Osteocyte (in vitro differentiated cells): Measurements from ENCODE around the gene AGO4. TPM values are rescaled to one million over a fixed set of nuclear protein-coding genes. Genes with fewer than 3 reads are reported as not detected.

Experiments
- DNase-seq: peaks from one replicate; pipeline ENCODE4 v3.0.0; 2021; ENCODE audit warnings: mixed read lengths; ENCODE audit not compliant: unreplicated experiment; ENCODE audit errors: extremely low spot score
- H3K27ac Mint-ChIP-seq: one replicate; pipeline ENCODE4 v1.8.0; 2021; ENCODE audit warnings: mild to moderate bottlenecking, mixed read lengths; ENCODE audit not compliant: unreplicated experiment
- H3K27me3 Mint-ChIP-seq: one replicate; pipeline ENCODE4 v1.8.0; 2021; ENCODE audit warnings: mixed read lengths; ENCODE audit not compliant: unreplicated experiment
- H3K36me3 Mint-ChIP-seq: one replicate; pipeline ENCODE4 v1.8.0; 2021; ENCODE audit warnings: mixed read lengths; ENCODE audit not compliant: unreplicated experiment
- H3K4me1 Mint-ChIP-seq: one replicate; pipeline ENCODE4 v1.8.0; 2021; ENCODE audit warnings: mixed read lengths; ENCODE audit not compliant: unreplicated experiment
- H3K4me3 Mint-ChIP-seq: one replicate; pipeline ENCODE4 v1.8.0; 2021; ENCODE audit warnings: mild to moderate bottlenecking, moderate library complexity, mixed read lengths; ENCODE audit not compliant: unreplicated experiment
- H3K9me3 Mint-ChIP-seq: one replicate; pipeline ENCODE4 v1.8.0; 2021; ENCODE audit warnings: mixed read lengths; ENCODE audit not compliant: unreplicated experiment
- total RNA-seq: library from RNA; stranded (reverse); gene quantifications from 2 replicates; pipeline ENCODE4 v1.2.1, GENCODE V29; 2021
- TF ChIP-seq, protein P1 (sequence below): fragments of 200-600 bp; sonication (generic); IDR thresholded peaks from 2 replicates; pipeline ENCODE4 v1.5.0; 2021; ENCODE audit warnings: antibody characterized with exemption, mild to moderate bottlenecking, moderate library complexity

AGO4 gene
- total RNA-seq, 1 donor from 2014 or later, result 10.1 TPM

DNA sequence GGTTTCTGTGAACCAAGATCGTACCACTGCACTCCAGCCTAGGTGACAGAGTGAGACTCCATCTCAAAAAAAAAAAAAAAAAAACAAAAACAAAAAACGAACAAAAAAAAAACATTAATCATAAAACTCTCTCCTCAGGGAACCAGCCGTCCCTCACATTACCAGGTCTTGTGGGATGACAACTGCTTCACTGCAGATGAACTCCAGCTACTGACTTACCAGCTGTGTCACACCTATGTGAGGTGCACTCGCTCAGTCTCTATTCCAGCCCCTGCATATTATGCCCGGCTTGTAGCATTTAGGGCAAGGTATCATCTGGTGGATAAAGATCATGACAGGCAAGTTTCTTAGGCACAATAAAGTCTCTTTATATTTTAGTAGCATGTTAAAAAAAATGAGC is 42.9 kb downstream of the AGO4 start:
- Mint-ChIP-seq H3K27me3 (no peaks in the 10 kb centered on the region), H3K9me3 (no peaks in the 10 kb centered on the region), H3K36me3 (peaks cover 46% of the 10 kb centered on the region), H3K4me1 (no peaks in the 10 kb centered on the region), H3K27ac (no peak overlapping the region), H3K4me3 (no peak overlapping the region)
- TF ChIP-seq, protein P1, sequence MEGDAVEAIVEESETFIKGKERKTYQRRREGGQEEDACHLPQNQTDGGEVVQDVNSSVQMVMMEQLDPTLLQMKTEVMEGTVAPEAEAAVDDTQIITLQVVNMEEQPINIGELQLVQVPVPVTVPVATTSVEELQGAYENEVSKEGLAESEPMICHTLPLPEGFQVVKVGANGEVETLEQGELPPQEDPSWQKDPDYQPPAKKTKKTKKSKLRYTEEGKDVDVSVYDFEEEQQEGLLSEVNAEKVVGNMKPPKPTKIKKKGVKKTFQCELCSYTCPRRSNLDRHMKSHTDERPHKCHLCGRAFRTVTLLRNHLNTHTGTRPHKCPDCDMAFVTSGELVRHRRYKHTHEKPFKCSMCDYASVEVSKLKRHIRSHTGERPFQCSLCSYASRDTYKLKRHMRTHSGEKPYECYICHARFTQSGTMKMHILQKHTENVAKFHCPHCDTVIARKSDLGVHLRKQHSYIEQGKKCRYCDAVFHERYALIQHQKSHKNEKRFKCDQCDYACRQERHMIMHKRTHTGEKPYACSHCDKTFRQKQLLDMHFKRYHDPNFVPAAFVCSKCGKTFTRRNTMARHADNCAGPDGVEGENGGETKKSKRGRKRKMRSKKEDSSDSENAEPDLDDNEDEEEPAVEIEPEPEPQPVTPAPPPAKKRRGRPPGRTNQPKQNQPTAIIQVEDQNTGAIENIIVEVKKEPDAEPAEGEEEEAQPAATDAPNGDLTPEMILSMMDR, result no peak
- no peak for DNase-seq

DNA sequence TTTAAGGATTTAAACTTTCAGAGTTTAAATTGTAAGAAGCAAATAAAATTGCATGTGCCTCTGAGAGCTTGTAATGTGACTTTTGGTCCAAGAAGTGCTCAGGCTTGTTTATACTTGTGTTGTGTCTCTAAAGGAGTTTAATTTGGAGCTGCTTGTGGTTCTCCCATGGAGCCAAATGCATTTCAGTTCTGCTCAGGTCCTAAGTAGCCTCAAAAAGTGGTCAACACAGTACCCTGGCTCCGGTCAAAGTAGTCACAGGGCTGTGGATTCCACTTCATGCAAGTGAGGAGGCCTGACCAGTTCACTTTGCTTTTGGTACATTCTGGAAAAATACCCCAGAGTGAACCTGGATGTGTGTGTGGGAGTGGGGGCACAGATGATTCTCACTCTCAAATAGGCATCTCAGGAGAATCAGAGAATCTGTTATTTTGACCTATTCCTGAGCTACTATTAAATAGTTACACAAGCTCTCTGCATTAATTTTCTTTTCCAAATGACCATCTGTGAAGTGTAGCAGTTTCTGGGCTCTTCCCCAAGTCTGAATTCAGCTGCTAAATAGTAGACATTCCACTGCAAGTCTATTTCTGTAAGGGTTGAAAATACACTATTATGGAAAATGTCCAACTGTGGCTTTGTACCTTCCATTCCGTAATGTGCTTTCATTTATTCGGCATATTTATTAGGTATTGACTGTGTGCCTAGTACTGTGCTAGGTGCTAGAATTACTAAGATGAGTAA is 43.5 kb downstream of the AGO4 start:
- DNase-seq, result no peak
- H3K9me3 Mint-ChIP-seq, result no peaks in the 10 kb centered on the region
- no peak overlapping the region for H3K27ac Mint-ChIP-seq
- TF ChIP-seq, protein P1, result no peak
- H3K4me1 Mint-ChIP-seq, result no peaks in the 10 kb centered on the region
- H3K36me3 Mint-ChIP-seq, result peaks cover 50% of the 10 kb centered on the region
- H3K27me3 Mint-ChIP-seq, result no peaks in the 10 kb centered on the region
- H3K4me3 Mint-ChIP-seq, result no peak overlapping the region

- H3K27ac Mint-ChIP-seq, result no peak overlapping the region
Observed at GRCh38 chr1:35852241-35852640, 44.4 kb downstream of the AGO4 start.

DNA sequence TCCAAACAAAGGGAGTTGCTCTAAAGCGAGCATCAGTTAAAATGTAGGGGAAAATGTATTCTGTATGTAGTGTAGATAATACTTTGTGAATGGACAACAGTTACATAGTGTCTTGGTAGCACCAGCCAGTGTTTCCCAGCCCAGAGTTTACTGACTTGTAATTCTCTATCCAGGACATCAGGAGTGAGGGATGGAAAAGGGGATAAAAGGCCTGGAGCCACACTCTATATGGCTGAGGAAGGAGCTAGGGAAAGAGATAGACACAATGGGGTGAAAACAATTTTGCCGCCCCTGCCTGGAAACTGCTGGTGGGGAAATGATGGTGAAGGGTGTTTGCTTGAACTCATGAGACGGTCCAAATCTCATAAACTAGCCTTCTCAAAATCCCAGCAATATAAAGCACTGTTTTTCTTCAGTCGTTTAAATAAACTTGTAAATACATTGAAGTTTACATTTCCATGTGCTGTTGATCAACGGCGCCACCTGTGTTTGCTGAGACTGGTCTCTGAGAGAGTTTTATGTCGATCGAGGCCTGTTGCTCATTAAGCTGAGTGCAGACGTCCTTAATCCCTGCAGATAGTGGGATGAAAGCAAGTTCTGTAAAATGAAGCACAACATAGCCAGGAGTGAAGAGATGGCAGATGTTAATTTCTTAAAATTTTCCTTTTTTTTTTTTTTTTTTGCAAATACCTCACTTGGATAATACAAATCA is 47.3 kb downstream of the AGO4 start:
- no peak for DNase-seq

More at GRCh38 chr1:35852241-35852640, 44.4 kb downstream of the AGO4 start:
- DNase-seq, result no peak
- TF ChIP-seq, protein P1, result no peak
- Mint-ChIP-seq H3K27me3 (no peaks in the 10 kb centered on the region), H3K36me3 (peaks cover 51% of the 10 kb centered on the region), H3K9me3 (no peaks in the 10 kb centered on the region), H3K4me3 (no peak overlapping the region), H3K4me1 (no peaks in the 10 kb centered on the region)

DNA sequence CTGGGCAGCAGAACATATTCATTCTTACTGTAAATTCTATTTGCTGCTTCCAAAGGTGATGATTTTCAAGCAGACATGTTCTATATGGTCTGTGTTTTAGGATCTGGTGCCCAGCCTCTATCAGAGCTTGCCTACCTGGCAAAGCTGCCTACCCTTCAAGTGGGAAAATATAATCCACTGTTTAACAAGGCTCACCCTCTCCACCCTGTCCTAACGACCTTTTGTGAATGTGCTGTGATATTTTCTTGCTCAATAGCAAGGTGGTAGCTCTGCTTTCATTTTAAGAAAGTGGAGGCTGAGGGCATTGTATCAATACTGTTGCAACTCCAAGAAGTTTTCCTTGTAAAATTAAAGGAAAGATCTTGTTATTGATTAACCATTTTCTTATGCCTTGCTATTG is 49.1 kb downstream of the AGO4 start:
- H3K27ac Mint-ChIP-seq, result no peak overlapping the region
- TF ChIP-seq, protein P1, result no peak
- peaks cover 39% of the 10 kb centered on the region for H3K36me3 Mint-ChIP-seq
- H3K4me3 Mint-ChIP-seq, result no peak overlapping the region
- no peak for DNase-seq
- H3K4me1 Mint-ChIP-seq, result no peaks in the 10 kb centered on the region
- no peaks in the 10 kb centered on the region for H3K9me3 Mint-ChIP-seq
- no peaks in the 10 kb centered on the region for H3K27me3 Mint-ChIP-seq

More for the DNA sequence above, 47.3 kb downstream of the AGO4 start:
- TF ChIP-seq, protein P1, result no peak
- no peaks in the 10 kb centered on the region for H3K27me3 Mint-ChIP-seq
- peaks cover 49% of the 10 kb centered on the region for H3K36me3 Mint-ChIP-seq
- no peak overlapping the region for H3K27ac Mint-ChIP-seq
- H3K4me3 Mint-ChIP-seq, result no peak overlapping the region
- H3K4me1 Mint-ChIP-seq, result no peaks in the 10 kb centered on the region
- H3K9me3 Mint-ChIP-seq, result no peaks in the 10 kb centered on the region
